GM18873 (cell line): ENCODE results near the gene PLPP3.

Source experiments
- ATAC-seq: cut with Tn5 transposase; IDR thresholded peaks from one replicate; pipeline ENCODE4 v1.9.1; 2021; ENCODE audit warnings: mild to moderate bottlenecking, moderate library complexity, moderate number of reproducible peaks; ENCODE audit not compliant: unreplicated experiment, low FRiP score

Gene PLPP3

GRCh38 chr1:56472860-56473259, 106.5 kb downstream of the PLPP3 start:
- no peak for ATAC-seq

DNA sequence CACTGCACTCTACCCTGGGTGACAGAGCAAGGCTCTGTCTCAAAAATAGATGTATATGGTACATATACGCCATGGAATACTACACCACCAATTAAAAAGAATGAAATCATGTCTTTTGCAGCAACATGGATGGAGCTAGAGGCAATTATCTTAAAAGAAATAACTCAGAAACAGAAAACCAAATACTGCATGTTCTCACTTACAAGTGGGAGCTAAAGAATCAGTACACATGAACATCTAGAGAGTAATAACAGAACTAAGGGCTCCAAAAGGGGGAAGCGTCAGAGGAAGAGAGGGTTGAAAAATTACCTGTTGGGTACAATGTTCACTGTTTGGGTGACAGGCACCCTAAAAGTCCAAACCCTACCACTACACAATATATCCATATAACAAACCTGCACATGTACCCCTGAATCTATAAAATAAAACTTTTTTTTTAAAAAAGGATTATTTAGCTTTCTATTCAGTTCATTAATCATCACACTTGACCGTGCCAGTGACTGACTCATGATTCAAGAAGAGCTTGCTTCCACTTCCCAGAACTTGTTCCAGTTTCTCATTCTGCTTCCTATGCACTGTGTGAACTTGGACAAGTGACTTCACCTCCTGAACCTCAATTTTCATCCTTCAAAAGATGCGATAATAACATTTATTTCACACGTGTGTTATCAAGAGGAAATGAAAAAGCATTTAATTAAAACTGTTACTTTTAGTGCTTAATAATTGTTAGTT, 109.6 kb downstream of the PLPP3 start:
- ATAC-seq: no peak

DNA sequence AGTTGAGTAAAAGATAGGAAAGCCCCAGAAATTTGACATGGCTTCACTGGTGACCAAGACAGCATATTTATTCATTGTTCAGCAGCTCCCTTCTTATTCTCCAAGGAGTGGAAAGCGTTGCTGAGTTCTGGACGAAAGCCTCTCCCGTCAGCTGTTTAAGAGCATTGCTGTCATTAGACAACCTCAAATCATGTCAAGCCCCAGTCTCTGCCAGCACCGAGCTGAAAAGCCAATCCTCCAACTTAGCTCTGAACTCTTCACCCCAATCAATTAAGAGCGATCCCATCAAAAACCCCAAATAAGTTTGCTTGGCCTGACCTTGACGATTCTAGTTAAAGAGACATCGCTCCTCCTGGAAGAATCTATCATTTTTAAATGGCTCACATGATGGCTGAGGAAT, 110.8 kb downstream of the PLPP3 start:
- ATAC-seq: no peak

DNA sequence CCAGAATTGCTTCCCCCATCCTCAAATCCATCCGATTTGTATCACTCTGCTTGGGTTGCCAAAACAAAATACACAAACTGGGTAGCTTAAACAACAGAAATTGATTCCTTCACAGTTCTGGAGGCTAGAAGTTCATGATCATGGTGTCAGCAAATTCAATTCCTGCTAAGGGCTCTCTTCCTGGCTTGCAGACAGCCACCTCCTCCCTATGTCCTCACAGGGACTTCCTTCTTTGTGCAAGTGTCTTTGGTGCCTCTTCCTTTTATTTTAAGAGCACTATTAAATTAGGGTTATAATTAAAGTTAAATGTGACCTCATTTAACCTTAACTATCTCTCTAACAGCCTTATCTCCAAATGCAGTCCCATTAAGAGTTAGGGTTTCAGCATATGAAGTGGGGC, 112.8 kb downstream of the PLPP3 start:
- no peak for ATAC-seq

DNA sequence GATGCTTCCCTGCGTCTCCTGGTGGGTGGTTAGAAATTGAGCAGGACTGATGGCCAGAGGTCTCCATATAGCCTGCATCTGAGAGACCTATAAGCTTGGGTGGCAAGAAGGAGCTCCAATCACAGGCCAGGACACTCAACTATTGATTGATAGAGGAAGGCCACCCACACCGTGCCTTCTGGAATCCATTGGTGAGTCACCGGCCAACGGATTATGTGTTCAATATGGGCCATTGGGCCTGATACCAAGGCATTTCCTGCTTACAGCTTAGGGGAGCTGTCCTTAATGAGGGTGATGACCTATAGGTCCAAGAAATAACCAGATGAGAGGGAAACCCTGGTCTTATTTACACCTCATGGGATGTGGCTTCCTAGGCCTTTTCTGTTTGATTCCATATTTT, 115.1 kb downstream of the PLPP3 start:
- ATAC-seq: no peak

DNA sequence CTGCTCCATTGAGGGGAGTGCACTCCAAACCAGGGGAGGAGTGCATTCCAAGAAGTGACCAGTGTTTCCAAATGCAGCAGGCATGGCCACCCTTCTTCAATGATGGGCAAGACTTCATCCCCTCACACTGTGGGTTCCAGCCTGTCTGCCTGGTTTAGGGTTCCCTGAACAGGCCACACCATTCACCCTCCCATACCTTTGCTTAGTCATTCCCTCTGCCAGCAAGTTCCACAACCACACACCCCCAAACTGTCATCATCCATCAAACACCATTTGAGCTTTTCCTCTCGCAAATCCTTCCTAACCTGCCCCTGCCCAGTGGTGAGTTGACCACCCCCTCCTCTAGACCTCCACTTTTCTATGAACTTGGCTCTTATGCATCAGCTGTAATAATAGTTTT, 116.0 kb downstream of the PLPP3 start:
- no peak for ATAC-seq

DNA sequence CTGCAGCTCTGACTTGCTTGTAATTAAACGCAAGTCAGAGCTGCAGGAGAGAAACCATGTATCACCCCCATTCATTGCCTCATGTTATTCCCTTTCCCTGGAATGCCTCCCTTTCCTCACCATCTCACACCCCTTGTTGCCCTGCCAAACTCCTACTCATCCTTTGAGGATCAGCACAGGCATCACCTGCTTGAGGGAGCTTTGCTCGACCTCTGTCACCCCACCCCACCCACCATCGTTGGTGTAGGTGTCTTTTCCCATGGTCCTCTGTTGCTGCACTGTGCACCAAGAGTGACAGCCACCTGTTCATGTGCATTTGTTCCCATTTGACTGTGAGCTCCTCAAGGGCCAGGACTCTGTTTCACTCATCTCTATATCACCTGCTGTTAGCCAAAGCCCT, 117.2 kb downstream of the PLPP3 start:
- ATAC-seq: no peak

DNA sequence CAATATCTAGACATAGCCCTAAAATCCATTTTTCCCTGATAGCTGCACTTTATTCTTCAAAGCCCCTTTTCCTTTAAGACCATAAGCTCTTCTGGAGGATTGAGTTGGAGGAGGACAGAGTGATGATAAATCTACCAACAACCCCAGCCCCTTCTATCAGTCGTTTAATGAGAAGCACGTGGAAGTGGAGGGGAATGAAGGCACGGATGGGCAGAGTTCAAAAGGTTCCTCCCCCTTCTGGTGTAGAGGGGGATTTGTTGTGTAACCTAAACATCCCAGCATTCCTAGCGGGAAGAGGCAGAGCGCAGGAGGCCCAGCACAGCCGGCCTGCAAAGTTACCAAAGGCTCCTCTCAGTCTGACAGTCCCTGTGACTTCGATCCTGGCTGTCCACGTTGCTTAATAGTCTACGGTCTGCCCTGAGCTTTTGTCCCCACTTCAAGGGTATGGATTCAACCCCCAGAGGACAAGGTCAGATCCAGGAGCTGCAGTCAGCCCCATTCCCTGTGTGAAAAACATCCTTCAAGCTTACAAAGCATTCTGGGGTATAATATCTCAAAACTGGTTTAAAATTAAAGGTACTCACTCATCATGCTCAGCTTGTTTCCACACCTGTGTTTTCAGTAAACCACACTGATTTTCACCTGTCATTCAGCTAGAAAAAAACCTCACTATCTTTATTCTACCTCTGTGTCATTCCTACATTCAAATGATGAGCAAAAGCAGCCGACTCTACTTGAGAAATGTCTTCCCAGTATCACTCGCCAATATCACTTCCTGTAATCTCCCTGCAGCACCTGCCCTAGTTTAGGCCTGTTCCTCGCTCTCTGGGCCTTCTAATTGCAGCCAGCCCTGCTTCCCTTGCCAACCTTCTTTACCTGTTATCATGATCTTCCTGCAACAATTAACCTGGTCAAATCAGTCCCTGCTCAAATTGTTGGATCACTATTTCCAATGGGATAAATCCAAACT, 117.9 kb downstream of the PLPP3 start:
- no peak for ATAC-seq

- ATAC-seq: no peak
Measured at GRCh38 chr1:56459260-56459659, 120.1 kb downstream of the PLPP3 start.

DNA sequence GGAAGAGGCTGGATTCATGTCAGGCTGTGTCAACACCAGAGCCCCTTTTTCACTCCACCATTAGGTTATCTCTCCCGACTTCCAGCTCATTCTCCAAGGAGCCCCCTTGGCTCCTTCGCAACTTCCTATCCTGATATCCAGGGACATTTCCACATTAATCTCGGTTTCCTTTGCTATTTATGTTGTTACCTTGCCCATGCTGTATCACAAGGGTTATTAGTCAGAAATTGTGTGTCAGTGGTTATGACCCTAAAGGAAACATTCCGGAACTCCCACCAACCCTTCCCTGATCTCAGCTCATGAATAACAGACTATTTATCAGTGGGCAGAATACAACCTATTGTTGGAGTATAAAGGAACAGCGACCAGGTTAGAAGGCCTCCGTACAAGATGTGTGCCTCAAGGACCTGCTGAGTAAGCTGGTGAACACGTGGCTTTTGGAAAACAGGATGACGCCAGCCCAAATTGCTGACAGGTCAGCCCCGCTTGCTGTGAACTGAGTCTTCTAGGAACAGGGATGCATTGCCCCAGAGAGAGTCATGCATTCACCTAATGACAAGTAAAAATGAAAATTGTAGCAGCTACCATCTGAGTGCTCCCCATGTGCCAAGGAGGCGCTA, 121.5 kb downstream of the PLPP3 start:
- ATAC-seq: no peak

- ATAC-seq: no peak
Measured at GRCh38 chr1:56456435-56457101, 122.8 kb downstream of the PLPP3 start.

- no peak for ATAC-seq
Measured at GRCh38 chr1:56453417-56454078, 125.8 kb downstream of the PLPP3 start.

- no peak for ATAC-seq
Measured at GRCh38 chr1:56453016-56453415, 126.3 kb downstream of the PLPP3 start.

- ATAC-seq: no peak
Measured at GRCh38 chr1:56452027-56453011, 127.0 kb downstream of the PLPP3 start.

DNA sequence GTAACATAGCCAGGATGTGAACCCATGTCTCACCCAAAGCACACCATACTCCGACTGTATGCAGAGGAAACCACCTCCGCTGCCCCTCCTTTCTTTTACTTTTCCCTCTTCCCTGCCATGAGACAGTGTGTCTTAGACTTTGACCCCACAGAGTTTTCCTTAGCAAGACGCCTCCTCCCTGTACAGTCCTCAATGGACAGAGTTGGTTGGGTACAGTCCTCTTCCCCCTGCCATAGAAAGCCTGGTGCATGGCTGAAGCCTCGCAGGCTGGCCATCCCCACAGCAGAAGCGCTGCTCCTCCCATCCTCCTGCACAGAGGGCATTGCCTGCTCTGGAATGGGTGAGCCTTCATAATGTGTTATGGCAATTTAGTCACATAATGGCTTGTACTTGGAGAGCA, 127.9 kb downstream of the PLPP3 start:
- no peak for ATAC-seq

GRCh38 chr1:56450004-56450666, 129.2 kb downstream of the PLPP3 start:
- ATAC-seq: no peak

DNA sequence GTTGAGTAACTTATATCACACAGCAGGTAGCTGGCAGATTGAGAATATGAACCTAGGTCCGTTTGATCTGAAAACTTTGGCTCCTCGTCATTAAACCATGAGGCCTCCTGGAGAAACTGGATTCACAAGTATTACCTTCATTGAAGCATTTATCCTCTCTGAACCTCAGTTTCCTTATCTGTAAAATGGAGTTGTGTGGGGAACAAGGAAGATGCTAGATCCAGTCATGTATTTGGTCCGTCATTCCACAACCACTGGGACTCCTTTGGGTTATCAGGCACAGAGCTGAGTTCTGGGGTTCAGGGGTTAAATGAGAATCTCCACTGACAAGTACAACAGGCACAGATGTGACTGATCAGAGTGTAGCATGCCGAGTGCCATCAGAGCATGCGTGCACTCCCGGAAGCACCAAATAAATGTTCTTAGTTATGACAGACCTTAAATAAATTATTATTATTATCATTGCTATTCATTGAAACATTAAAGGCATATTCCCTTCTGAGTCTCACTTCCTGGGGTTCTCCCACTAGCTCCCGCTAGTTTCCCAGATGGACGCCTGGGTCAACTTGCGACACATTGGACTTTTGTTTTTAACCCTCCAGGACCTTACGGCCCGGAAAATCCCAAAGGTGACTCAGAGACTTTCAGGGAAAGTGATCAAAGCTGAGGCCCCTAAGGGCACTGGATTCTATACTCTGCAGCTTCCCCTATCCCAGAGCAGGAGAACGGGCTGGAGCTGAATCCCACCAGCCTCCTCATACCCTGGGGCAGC, 130.6 kb downstream of the PLPP3 start:
- ATAC-seq: no peak

- no peak for ATAC-seq
Measured at GRCh38 chr1:56447823-56448222, 131.5 kb downstream of the PLPP3 start.
